Common myeloid progenitor, CD34-positive (primary cell): ENCODE measurements around the gene SDHC.
"Not testable (repeated sequence)": the region's sequence is repeated elsewhere in the genome, so short reads cannot be mapped to it uniquely, and the experiment has no call there.

Source experiments
- CTCF ChIA-PET: fragments of 350-600 bp; sonication (Branson Sonifier 250); formaldehyde crosslinking; loops from one replicate; lab custom pipeline; 2021; ENCODE audit warnings: antibody characterized with exemption; lab: Charles Lee
- POLR2A ChIA-PET: fragments of 350-600 bp; sonication (Branson Sonifier 250); formaldehyde crosslinking; loops from one replicate; lab custom pipeline; 2021; ENCODE audit warnings: antibody characterized with exemption; lab: Charles Lee
- DNase-seq, 3 donors: peaks; one replicate each; pipeline versions ENCODE4 v3.0.0 to v3.0.0-alpha.2; 2013
- H3K27ac ChIP-seq, 2 experiments: 1 replicate in 1 of 2; 2 replicates in 1 of 2; pipeline ENCODE4 v1.7.0; 2013; ENCODE audit warnings: inconsistent platforms in 2 of 2, low read length in 2 of 2, mild to moderate bottlenecking in 2 of 2, low read depth in 1 of 2, moderate library complexity in 1 of 2; ENCODE audit not compliant: severe bottlenecking in 2 of 2, insufficient read depth in 1 of 2, poor library complexity in 1 of 2
- H3K27me3 ChIP-seq, 5 experiments: replicated peaks in 2 of 5; 1 replicate in 3 of 5; 2 replicates in 2 of 5; pipeline versions ENCODE4 v1.6.1 to v1.7.0; 2013; ENCODE audit warnings: low read length in 4 of 5, mild to moderate bottlenecking in 2 of 5, moderate library complexity in 2 of 5, inconsistent platforms in 1 of 5; ENCODE audit not compliant: insufficient read depth in 5 of 5, control insufficient read depth in 4 of 5
- H3K36me3 ChIP-seq, 4 experiments: 1 replicate in 2 of 4; 2 replicates in 2 of 4; pipeline versions ENCODE4 v1.6.1 to v1.7.0; 2013; ENCODE audit warnings: low read length in 3 of 4, control low read depth in 1 of 4, mild to moderate bottlenecking in 1 of 4; ENCODE audit not compliant: control insufficient read depth in 4 of 4, insufficient read depth in 4 of 4
- H3K4me1 ChIP-seq, 4 experiments: 1 replicate in 3 of 4; 2 replicates in 1 of 4; pipeline versions ENCODE4 v1.6.1 to v1.7.1; 2013; ENCODE audit warnings: low read length in 3 of 4, mild to moderate bottlenecking in 3 of 4, control low read depth in 1 of 4, inconsistent platforms in 1 of 4, moderate library complexity in 1 of 4; ENCODE audit not compliant: control insufficient read depth in 4 of 4, insufficient read depth in 4 of 4; ENCODE audit errors: control extremely low read depth in 1 of 4
- H3K4me3 ChIP-seq, 7 experiments: 1 replicate in 4 of 7; 2 replicates in 3 of 7; pipeline versions ENCODE4 v1.5.1 to v1.7.0; 2013; ENCODE audit warnings: mild to moderate bottlenecking in 7 of 7, low read length in 6 of 7, moderate library complexity in 6 of 7, inconsistent platforms in 2 of 7, low read depth in 2 of 7, control low read depth in 1 of 7; ENCODE audit not compliant: insufficient read depth in 4 of 7, control insufficient read depth in 1 of 7; ENCODE audit errors: extremely low read depth in 1 of 7
- H3K9me3 ChIP-seq, 5 experiments: 1 replicate in 4 of 5; 2 replicates in 1 of 5; pipeline versions ENCODE4 v1.6.1 to v1.7.1; 2013; ENCODE audit warnings: low read length in 4 of 5, mild to moderate bottlenecking in 2 of 5, inconsistent platforms in 1 of 5, low read depth in 1 of 5, moderate library complexity in 1 of 5; ENCODE audit not compliant: control insufficient read depth in 4 of 5, insufficient read depth in 2 of 5; ENCODE audit errors: control extremely low read depth in 1 of 5
- WGBS: methylation state at CpG from one replicate; pipeline ENCODE4 v1.1.5; 2013; ENCODE audit not compliant: insufficient coverage; 5-methylcytosine and 5-hydroxymethylcytosine counted together

Gene SDHC

GRCh38 chr1:161389691-161390558 lies 75.7 kb downstream of the SDHC start:
- WGBS, result 0% methylated on average over 54 of the region's 79 CpGs

GRCh38 chr1:161390559-161390858 lies 76.3 kb downstream of the SDHC start:
- POLR2A ChIA-PET, result interaction anchor here (1.1 kb wide), 1 partner anchor 205 kb away, joined by 3 read pairs; no protein-coding TSS in a partner anchor
- Histone ChIP-seq H3K27me3 (peaks cover 0 to 2% (median 0%) of the 10 kb centered on the region in 5 experiments), H3K9me3 (no peaks in the 10 kb centered on the region), H3K4me3 (peak overlapping the region; percentile 58 to 85 (median 70)), H3K36me3 (no peaks in the 10 kb centered on the region), H3K4me1 (peaks cover 5 to 20% (median 15%) of the 10 kb centered on the region in 4 experiments), H3K27ac (peak overlapping the region in 1 of 2 experiments; percentile 74)
- CTCF ChIA-PET, result interaction anchor here (1.1 kb wide), 1 partner anchor 168 kb away, joined by 3 read pairs; no protein-coding TSS in a partner anchor
- DNase-seq, result no peak
- WGBS, result 0% methylated on average over 7 of the region's 13 CpGs

More at GRCh38 chr1:161389691-161390558, 75.7 kb downstream of the SDHC start:
- ChIA-PET POLR2A (interaction anchor here (1.0 to 1.1 kb wide), 2 partner anchors 12 to 204 kb away, joined by 3 read pairs; no protein-coding TSS in a partner anchor), CTCF (interaction anchor here (0.9 to 1.4 kb wide), 3 partner anchors 11 to 188 kb away, joined by 3 to 5 read pairs (median 3); no protein-coding TSS in a partner anchor)
- DNase-seq, result peak; percentile 91 to 95 (median 94)
- Histone ChIP-seq H3K27me3 (peaks cover 0 to 2% (median 0%) of the 10 kb centered on the region in 5 experiments), H3K9me3 (no peaks in the 10 kb centered on the region), H3K4me1 (peaks cover 5 to 20% (median 15%) of the 10 kb centered on the region in 4 experiments), H3K4me3 (peak overlapping the region; percentile 58 to 91 (median 77)), H3K36me3 (no peaks in the 10 kb centered on the region), H3K27ac (peak overlapping the region in 1 of 2 experiments; percentile 80)

GRCh38 chr1:161391136-161391535 lies 77.0 kb downstream of the SDHC start:
- not testable (repeated sequence) for H3K27ac ChIP-seq, DNase-seq, H3K9me3 ChIP-seq, H3K27me3 ChIP-seq, H3K36me3 ChIP-seq
- POLR2A ChIA-PET, result interaction anchor here (0.6 to 1.1 kb wide), 2 partner anchors 205 to 1074 kb away, joined by 3 to 4 read pairs; no protein-coding TSS in a partner anchor
- CTCF ChIA-PET, result interaction anchor here (1.0 kb wide), 1 partner anchor 9 kb away, joined by 3 read pairs; no protein-coding TSS in a partner anchor
- Histone ChIP-seq H3K4me1 (peaks cover 5 to 20% (median 15%) of the 10 kb centered on the region in 4 experiments), H3K4me3 (peak overlapping the region in 2 of 7 experiments; percentile 65 to 82)
- 93% methylated on average over 6 of the region's 7 CpGs for WGBS

- Histone ChIP-seq H3K4me1 (peaks cover 5 to 20% (median 15%) of the 10 kb centered on the region in 4 experiments), H3K27ac (no peak overlapping the region), H3K27me3 (peaks cover 0 to 2% (median 0%) of the 10 kb centered on the region in 5 experiments), H3K4me3 (no peak overlapping the region), H3K36me3 (no peaks in the 10 kb centered on the region), H3K9me3 (no peaks in the 10 kb centered on the region)
- POLR2A ChIA-PET, result no interaction called here
- WGBS, result 100% methylated on average over 3 of the region's 8 CpGs
- CTCF ChIA-PET, result interaction anchor here (1.0 kb wide), 1 partner anchor 10 kb away, joined by 3 read pairs; no protein-coding TSS in a partner anchor
- DNase-seq, result no peak
These were observed 77.4 kb downstream of the SDHC start for GRCh38 chr1:161391611-161392010.

- Histone ChIP-seq H3K36me3 (no peaks in the 10 kb centered on the region), H3K27ac (no peak overlapping the region), H3K4me1 (peaks cover 5 to 20% (median 15%) of the 10 kb centered on the region in 4 experiments), H3K27me3 (peaks cover 0 to 2% (median 0%) of the 10 kb centered on the region in 5 experiments), H3K9me3 (no peaks in the 10 kb centered on the region), H3K4me3 (no peak overlapping the region)
- POLR2A ChIA-PET, result no interaction called here
- CTCF ChIA-PET, result no interaction called here
- no peak for DNase-seq
These were observed 79.0 kb downstream of the SDHC start for GRCh38 chr1:161393151-161393550.

GRCh38 chr1:161397038-161397437 lies 82.9 kb downstream of the SDHC start:
- peaks cover 3 to 15% (median 9%) of the 10 kb centered on the region in 4 experiments for H3K4me1 ChIP-seq

More at GRCh38 chr1:161397038-161397437, 82.9 kb downstream of the SDHC start:
- POLR2A ChIA-PET, H3K27me3 ChIP-seq, H3K4me3 ChIP-seq, DNase-seq, CTCF ChIA-PET, H3K36me3 ChIP-seq, H3K9me3 ChIP-seq, H3K27ac ChIP-seq: not testable (repeated sequence)
- WGBS, result 96% methylated on average over 5 of the region's 8 CpGs
